Stimulated activated CD8-positive, alpha-beta memory T cell treated with anti-CD3 and anti-CD28 coated beads, Interleukin-15, amount 100 ng/mL, for 24 hours (primary cell): Measurements from ENCODE around the gene MGAT3.
"Not testable (repeated sequence)": the region's sequence is repeated elsewhere in the genome, so short reads cannot be mapped to it uniquely, and the experiment has no call there.

Experiments used
- DNase-seq: peaks from one replicate; pipeline ENCODE4 v3.0.0-alpha.2; 2020; ENCODE audit warnings: low read depth

The MGAT3 gene

GRCh38 chr22:39515266-39516050 lies 58.6 kb downstream of the MGAT3 start:
- DNase-seq: no peak

GRCh38 chr22:39517470-39517869 lies 60.7 kb downstream of the MGAT3 start:
- no peak for DNase-seq

GRCh38 chr22:39518144-39518786 lies 61.5 kb downstream of the MGAT3 start:
- DNase-seq: no peak

DNA sequence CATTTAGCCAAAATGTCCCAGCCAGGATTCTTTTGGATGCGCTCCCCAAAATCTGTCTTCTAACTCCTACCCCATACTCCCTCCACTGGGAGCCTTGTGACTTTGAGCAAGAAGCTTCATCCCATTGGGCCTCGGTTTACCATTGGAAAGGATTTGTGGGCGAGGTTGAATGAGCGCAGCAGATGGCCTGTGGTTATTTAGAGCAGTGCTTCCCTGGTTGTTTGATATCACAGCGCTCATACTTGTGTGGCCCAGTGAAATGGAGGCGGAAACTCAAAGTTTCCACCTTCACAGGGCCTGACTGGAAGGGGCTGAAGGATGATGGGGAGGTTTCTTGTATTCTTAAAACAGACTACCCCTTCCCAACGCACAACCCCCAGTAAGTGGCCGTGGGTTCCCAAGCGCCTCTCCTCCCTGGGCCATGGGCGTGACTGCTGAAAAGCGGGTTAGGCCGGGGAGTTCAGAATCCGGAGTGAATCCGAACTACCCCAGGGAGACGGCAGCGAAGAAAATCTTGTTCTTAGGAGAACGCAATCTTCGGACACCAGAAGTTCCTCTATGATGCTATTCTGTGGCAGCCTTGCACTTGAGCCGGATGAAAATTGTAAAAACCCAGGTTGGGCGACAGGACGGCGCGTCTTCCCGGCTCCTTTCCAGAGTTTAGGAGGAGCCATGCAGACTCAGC lies 62.3 kb downstream of the MGAT3 start:
- no peak for DNase-seq

DNA sequence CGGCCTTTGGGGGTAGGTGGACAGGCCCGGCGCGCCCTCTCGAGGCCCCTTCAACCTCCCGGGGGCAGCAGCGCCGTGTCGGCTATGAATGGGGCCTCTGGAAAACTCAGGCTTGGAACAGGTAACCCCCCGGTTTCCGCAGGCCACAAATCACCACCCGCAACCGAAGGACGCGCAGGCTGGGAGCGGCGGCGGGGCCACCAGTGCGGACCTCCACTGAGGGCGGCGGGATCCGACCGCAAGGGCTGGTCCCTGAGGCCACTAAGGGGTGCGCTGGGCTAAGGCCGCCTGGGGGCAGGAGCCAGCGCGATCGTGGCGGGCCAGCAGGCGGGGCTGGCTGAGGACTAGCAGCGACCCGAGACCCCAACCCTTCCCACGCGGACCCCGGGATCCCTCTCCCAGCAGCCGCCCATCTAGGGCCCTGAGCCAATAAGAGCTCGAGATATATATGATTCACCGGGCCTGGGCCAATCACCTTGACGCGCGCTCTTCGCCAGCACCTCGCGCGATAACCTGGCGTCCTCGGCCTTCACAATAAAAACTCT lies 62.9 kb downstream of the MGAT3 start:
- DNase-seq: no peak

DNA sequence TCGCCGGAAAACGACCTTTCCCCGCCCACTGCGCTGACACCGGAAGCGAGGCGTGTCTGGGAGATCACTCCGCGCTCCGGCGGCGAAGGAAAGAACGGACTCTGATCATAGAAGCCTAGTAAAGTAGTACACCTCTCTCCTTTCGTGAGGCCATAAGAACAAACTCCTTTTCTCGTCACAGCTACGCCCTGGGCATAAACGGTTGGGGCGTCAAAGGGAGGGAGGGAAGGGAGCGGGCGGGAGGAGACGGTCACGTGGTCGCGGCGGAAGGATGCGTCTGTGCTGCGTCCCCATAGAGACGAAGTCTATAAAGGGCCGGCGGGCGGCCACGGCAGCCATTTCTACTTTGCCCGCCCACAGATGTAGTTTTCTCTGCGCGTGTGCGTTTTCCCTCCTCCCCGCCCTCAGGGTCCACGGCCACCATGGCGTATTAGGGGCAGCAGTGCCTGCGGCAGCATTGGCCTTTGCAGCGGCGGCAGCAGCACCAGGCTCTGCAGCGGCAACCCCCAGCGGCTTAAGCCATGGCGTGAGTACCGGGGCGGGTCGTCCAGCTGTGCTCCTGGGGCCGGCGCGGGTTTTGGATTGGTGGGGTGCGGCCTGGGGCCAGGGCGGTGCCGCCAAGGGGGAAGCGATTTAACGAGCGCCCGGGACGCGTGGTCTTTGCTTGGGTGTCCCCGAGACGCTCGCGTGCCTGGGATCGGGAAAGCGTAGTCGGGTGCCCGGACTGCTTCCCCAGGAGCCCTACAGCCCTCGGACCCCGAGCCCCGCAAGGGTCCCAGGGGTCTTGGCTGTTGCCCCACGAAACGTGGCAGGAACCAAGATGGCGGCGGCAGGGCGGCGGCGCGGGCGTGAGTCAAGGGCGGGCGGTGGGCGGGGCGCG lies 63.7 kb downstream of the MGAT3 start, which contains the start of gene ATF4:
ATF4 (plus strand) TSS at position 337 of the 880 bp plus-strand sequence. CDS start 884 bp downstream, outside the sequence.
- DNase-seq: peak; percentile 88

GRCh38 chr22:39521106-39521885 lies 64.5 kb downstream of the MGAT3 start:
- DNase-seq: not testable (repeated sequence)

DNA sequence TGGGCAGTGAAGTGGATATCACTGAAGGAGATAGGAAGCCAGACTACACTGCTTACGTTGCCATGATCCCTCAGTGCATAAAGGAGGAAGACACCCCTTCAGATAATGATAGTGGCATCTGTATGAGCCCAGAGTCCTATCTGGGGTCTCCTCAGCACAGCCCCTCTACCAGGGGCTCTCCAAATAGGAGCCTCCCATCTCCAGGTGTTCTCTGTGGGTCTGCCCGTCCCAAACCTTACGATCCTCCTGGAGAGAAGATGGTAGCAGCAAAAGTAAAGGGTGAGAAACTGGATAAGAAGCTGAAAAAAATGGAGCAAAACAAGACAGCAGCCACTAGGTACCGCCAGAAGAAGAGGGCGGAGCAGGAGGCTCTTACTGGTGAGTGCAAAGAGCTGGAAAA lies 65.3 kb downstream of the MGAT3 start:
- not testable (repeated sequence) for DNase-seq

- DNase-seq: no peak
These were observed 65.9 kb downstream of the MGAT3 start for GRCh38 chr22:39522567-39523300.

DNA sequence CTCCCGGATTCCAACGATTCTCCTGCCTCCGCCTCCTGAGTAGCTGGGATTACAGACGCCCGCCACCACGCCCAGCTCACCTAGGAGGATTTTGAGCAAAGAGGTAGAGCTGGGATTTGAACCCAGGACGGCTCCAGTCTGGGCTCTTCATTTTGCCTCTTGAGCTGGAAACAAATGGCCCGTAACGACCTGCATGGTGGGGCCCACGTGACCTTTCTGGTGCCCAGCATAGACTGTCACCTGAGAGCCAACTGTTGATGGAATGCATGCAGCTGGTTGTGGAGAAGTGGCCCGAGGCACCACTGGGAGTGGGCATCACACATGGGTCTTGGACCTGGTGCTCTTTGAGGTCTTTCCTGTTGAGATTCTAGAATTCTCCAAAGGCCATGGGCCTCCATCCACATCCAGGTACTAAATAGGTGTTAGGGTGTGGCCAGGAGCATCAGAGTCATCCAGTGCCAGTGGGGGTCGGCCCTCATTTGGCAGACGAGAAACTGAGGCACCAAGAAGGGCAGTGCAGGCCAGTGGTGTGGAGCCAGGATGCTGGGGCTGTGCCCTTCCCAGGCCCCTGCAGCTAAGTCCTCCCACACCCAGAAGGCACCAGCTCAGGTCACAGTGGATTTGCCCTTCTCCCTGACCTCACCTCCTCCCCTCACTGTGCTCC lies 67.4 kb downstream of the MGAT3 start:
- no peak for DNase-seq

GRCh38 chr22:39524753-39525657 lies 68.2 kb downstream of the MGAT3 start:
- DNase-seq: no peak

- DNase-seq: no peak
These were observed 68.8 kb downstream of the MGAT3 start for GRCh38 chr22:39525658-39525975.

DNA sequence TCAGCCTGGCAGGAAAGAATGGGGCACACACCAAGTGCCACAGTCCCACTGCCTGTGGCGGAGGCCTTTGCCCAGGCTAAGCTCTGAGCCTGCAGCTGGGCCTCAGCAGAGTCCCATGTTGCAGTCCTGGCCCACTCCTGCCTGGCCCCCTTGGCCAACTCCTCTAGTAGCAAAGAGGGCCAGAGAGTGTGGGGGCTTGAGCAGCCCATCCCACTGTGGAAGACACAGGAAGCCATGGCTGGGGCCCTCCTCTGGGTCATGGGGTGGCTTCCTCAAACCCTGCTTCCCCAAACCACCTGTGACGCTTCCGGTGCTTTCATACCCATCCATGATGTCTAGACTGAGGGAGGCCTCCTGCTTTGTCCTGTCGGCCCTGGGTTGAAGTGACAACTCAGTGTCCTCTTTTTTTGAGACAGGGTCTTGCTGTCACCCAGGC lies 69.9 kb downstream of the MGAT3 start:
- DNase-seq: no peak

GRCh38 chr22:39527481-39527961 lies 70.7 kb downstream of the MGAT3 start:
- DNase-seq: no peak

DNA sequence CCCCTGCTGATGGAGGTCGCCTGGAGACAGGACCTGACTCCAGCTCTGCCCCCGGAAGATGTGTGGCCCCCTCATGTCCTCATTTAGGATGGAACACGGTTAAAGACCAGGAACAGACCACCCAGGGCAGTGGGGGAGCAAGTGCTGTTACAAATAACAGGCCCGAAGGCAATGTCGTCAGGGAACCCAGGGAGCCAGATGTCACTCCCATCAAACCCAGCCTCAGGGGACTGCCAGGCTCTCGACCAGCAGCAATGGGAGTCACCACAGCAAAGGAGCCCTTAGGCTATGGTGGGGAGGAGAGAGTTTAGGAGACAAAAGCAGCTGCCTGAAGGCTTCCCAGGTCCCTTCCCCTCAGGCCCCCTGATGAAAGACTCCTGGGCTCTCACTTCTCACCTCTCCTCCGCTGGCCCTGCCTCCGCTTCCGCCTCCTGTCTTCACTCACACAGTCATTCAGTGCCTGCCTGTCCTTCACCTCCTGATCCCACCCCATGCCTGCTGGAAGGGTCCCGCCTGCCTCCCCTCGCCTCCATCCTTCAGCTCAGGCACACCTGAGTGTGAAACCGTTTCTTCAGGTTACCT lies 71.4 kb downstream of the MGAT3 start:
- no peak for DNase-seq

DNA sequence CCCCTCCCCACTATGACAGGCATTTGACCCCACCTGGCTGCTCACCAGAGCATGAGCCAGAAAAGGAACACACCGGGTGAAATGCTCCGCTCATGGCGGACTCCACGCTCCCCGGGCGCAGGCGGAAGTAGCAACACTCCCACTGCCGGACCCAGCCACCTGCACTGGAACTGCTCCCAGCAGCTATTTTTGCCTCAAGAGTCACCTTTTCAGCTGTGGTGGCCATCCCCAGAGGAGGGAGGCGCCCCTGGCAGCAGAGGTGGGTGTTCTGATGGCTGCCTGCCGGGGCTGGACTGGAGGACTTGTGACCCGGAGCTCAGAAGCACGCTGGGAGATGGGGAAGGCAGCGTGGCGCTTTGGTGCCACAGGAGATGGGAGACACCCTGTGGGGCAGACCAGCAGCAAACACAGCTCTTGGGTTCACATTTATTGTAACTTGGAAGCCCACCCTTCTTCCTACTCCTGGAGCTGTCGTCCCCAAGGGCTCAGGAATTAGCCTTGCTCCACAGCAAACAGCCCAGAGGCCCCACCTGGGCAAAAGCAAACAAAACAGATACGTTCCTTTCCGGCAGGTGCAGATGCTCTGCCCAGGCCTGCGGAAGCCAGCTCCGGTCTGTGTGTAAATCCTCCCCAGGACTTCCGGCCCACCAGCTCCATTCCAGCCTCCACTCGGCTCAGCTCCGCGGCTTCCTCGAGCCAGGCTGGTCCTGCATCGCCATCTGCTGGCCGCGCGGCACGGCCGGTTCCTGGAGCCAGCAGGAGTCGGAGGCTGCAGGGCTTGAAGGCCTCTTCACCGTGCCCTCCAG lies 72.1 kb downstream of the MGAT3 start:
- DNase-seq: peak; percentile 74

- DNase-seq: no peak
These were observed 72.7 kb downstream of the MGAT3 start for GRCh38 chr22:39529487-39529851.
